SKM-1 treated with dmso at 0.1 percent for 144 hours (cell line): Measurements from ENCODE around the gene MYO16.

Experiments
- DNase-seq: peaks from one replicate; lab custom pipeline; 2025; ENCODE audit not compliant: unreplicated experiment; lab: John Stamatoyannopoulos, UW

MYO16 gene

GRCh38 chr13:108629181-108629752 is at the start of gene MYO16:
Gene MYO16 (plus strand): TSS chr13:108629611. CDS start chr13:108629845, 234 bp downstream.
- no peak for DNase-seq

GRCh38 chr13:108586826-108587225 is 42.6 kb upstream of the MYO16 start:
- no peak for DNase-seq

DNA sequence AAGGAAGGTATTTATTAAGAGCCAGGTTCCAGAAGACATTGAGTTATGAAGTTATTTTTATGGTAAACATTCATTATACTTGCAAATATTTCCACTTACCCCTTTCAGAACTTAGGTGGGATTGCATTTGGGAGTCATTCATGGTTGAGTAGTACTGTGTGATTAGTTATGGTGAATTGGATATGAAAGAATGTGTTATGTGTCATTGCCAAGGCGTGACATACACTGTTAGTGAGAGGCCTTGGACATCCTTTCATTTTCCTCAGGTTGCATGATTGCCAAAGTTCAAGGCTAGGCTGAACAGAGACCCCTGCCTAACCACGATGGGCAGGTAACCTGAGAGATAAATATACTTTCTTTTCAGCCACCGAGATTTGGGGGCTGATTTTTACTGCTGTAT is 40.9 kb upstream of the MYO16 start:
- no peak for DNase-seq

DNA sequence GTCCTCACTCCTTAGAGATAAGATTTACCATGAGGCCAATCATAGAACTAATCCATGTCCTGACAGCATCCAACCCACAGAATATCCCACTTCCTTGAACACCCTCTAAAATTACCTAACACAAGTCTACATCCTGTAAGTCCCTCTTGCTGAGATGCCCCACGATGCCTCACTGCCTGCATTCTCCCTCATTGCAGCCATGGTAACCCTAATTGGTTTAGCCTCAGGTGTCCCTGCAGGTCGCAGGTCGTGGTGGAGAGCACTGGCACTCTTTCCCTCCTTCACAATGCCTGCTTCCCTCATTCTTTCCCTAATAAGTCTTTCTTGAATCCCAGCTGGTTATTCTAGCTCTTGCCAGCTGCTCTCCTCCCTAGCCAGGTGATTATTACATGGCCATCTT is 35.3 kb upstream of the MYO16 start:
- no peak for DNase-seq

GRCh38 chr13:108595436-108596274 is 33.8 kb upstream of the MYO16 start:
- DNase-seq: no peak

- no peak for DNase-seq
These were observed 31.5 kb upstream of the MYO16 start for GRCh38 chr13:108597943-108598342.

DNA sequence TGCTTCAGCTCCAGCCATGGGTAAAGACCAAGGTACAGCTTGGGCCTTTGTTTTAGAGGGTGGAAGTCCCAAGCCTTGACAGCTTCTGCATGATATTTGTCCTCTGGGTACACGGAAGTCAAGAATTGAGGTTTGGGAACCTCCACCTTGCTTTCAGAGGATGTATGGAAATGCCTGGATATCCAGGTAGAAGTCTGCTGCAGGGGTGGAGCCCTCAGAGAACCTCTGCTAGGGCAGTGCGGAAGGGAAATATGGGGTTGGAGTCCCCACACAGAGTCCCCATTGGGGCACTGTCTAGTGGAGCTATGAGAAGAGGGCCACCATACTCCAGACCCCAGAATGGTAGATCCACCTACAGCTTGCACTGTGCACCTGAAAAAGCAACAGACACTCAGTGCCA is 23.0 kb upstream of the MYO16 start:
- no peak for DNase-seq

DNA sequence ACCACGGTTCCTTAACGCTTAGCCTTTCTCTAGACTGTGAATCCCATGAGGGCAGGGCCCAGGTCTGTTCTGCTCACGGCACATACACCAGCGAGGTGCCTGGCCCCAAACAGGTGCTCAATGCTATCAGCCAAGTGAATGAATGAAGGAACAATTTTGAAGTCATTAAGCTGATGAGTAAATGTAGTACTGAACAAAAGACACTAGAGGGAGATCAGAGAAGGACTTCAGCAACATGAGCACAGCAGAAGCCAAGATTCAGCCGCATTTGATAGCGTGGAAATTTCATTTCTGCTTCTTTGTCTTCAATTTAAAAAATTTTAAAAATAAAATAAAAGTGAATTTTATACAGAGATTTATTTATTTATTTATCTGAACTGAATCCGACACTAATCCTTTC is 20.1 kb upstream of the MYO16 start:
- no peak for DNase-seq

DNA sequence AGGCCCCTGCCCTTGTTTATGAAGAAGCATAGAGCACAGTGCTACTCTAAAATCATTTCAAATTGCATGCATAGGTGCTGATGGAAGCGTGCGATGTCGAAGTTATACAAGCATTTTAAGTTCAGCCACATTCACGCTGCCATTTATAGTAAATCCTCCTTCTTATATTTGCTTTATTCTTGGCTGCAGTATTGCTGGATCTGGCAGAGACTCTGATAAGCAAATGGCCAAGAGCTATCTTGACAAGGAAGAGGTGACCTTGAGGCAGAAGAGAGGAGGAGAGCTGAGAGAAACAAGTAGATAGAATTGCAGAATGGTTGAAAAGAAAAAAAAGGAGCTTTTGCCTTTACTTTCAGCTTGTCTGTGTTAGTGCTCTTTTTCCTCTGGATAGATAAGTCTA is 18.9 kb upstream of the MYO16 start:
- DNase-seq: no peak

- DNase-seq: no peak
These were observed 14.2 kb upstream of the MYO16 start for GRCh38 chr13:108615241-108615640.

- DNase-seq: no peak
These were observed 11.2 kb upstream of the MYO16 start for GRCh38 chr13:108618233-108618632.

DNA sequence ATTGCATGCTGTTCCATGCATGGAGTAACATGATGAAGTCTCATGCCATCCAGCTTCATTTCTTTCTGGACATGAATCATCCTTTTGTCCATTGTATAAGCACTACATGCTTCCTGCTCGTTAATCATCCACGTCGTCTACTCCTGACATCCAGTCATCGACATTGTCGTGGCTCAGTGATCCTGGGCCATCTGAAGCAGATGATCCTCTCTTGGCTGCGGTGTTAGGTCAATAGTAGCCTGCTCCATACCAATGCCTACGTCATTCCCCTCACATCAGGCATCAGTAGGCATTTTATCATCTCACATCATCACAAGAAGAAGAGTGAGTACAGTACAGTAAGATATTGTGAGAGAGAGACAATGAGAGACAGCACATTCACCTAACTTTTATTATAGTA is 7.9 kb upstream of the MYO16 start:
- no peak for DNase-seq

GRCh38 chr13:108624108-108624507 is 5.3 kb upstream of the MYO16 start:
- DNase-seq: no peak

- no peak for DNase-seq
These were observed 4.4 kb upstream of the MYO16 start for GRCh38 chr13:108624979-108625378.

- DNase-seq: no peak
These were observed 577 bp downstream of the MYO16 start for GRCh38 chr13:108629988-108630387.

- no peak for DNase-seq
These were observed 3.3 kb downstream of the MYO16 start for GRCh38 chr13:108632649-108633167.

GRCh38 chr13:108638901-108639300 is 9.5 kb downstream of the MYO16 start:
- no peak for DNase-seq

- no peak for DNase-seq
These were observed 14.4 kb downstream of the MYO16 start for GRCh38 chr13:108643646-108644353.

DNA sequence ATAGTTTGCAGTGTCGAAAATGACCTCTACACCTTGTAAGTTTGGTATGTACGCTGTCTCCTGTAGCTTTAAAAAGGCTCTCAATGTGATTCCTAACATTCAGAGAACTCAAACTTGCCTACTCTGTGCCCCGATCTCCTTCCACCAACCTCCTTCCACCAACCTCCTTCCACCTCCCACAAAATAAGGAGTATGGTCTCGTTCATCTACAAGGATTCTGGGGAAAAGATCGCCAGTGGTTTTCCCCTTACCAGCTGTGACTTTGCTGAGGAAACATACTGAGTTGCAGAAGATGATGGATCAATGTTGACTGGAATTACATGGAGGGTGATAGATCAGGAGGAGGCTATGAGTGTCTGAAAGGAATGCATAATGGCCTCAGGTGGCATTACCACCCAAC is 16.0 kb downstream of the MYO16 start:
- no peak for DNase-seq

DNA sequence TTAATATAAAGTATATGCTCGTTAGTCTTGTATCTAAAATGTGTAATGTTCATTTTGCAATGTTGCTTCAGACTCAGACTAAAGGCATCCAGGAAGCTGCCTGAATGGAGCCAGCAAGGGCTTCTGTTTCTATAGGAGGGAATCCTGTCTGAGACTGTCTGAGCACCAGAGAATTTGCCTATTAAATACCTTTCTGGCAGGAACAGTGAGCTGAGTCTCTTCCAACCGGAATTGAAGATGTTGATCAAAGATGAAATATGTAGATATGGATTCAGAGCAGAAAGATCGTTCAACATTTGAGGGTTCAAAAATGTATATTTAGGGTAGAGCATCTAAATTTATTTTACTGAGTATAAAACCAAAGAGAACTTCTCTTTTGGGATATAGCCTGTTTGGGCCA is 20.9 kb downstream of the MYO16 start:
- DNase-seq: no peak

- DNase-seq: no peak
These were observed 27.3 kb downstream of the MYO16 start for GRCh38 chr13:108656742-108657141.

GRCh38 chr13:108657519-108657918 is 28.1 kb downstream of the MYO16 start:
- DNase-seq: no peak
